OCI-LY3 (cell line): ENCODE measurements around the gene CDH5.

ENCODE experiments used
- H2AFZ ChIP-seq: fragments of 200-600, 300-600 bp; shearing (Covaris generic); 2 replicates; pipeline ENCODE4 v1.6.0; 2014; ENCODE audit warnings: antibody characterized with exemption, low read depth, low read length
- H3K27ac ChIP-seq: fragments of 200-600, 300-600 bp; sonication (generic); 2 replicates; pipeline ENCODE4 v1.5.1; 2014; ENCODE audit warnings: mild to moderate bottlenecking, low read length, moderate library complexity, mixed read lengths
- H3K27me3 ChIP-seq: fragments of 200-600, 300-600 bp; sonication (generic); 2 replicates; pipeline ENCODE4 v1.6.1; 2014; ENCODE audit warnings: low read depth, low read length, mixed read lengths
- H3K36me3 ChIP-seq: fragments of 200-600, 300-600 bp; sonication (generic); replicated peaks from 2 replicates; pipeline ENCODE3; 2014; ENCODE audit warnings: low read depth, low read length, mixed read lengths
- H3K4me1 ChIP-seq: fragments of 300-600, 200-600 bp; sonication (generic); 2 replicates; pipeline ENCODE4 v1.6.1; 2014; ENCODE audit warnings: low read length, mixed read lengths
- H3K4me2 ChIP-seq: fragments of 200-600, 300-600 bp; sonication (generic); 2 replicates; pipeline ENCODE4 v1.6.1; 2014; ENCODE audit warnings: low read length, mixed read lengths
- H3K4me3 ChIP-seq: fragments of 300-600, 200-600 bp; sonication (generic); 2 replicates; pipeline ENCODE4 v1.5.1; 2014; ENCODE audit warnings: antibody characterized with exemption, mild to moderate bottlenecking, low read length, moderate library complexity
- H3K79me2 ChIP-seq: fragments of 300-600, 200-600 bp; shearing (Covaris generic); 2 replicates; pipeline ENCODE4 v1.6.1; 2014; ENCODE audit warnings: mild to moderate bottlenecking, low read length, mixed read lengths
- H3K9ac ChIP-seq: fragments of 300-600, 200-600 bp; shearing (Covaris generic); 2 replicates; pipeline ENCODE4 v1.6.0; 2014; ENCODE audit warnings: mild to moderate bottlenecking, low read length, moderate library complexity
- H3K9me3 ChIP-seq: fragments of 200-600, 300-600 bp; shearing (Covaris generic); 2 replicates; pipeline ENCODE4 v1.6.1; 2014; ENCODE audit warnings: low read length, mixed read lengths; ENCODE audit not compliant: insufficient read depth
- H4K20me1 ChIP-seq: fragments of 200-600, 300-600 bp; sonication (generic); 2 replicates; pipeline ENCODE4 v1.6.1; 2016; ENCODE audit warnings: low read length, mixed read lengths; ENCODE audit not compliant: insufficient read depth
- CTCF ChIP-seq: fragments of 200-600, 300-600 bp; sonication (generic); IDR thresholded peaks from 2 replicates; pipeline ENCODE4 v1.5.1; 2014; ENCODE audit warnings: antibody characterized with exemption, low read length, low read depth
- EZH2phosphoT487 ChIP-seq: fragments of 200-600 bp; shearing (Covaris generic); IDR thresholded peaks from 2 replicates; pipeline ENCODE4 v1.6.1; 2018; ENCODE audit warnings: antibody characterized with exemption, mixed run types, low read depth

Gene CDH5

DNA sequence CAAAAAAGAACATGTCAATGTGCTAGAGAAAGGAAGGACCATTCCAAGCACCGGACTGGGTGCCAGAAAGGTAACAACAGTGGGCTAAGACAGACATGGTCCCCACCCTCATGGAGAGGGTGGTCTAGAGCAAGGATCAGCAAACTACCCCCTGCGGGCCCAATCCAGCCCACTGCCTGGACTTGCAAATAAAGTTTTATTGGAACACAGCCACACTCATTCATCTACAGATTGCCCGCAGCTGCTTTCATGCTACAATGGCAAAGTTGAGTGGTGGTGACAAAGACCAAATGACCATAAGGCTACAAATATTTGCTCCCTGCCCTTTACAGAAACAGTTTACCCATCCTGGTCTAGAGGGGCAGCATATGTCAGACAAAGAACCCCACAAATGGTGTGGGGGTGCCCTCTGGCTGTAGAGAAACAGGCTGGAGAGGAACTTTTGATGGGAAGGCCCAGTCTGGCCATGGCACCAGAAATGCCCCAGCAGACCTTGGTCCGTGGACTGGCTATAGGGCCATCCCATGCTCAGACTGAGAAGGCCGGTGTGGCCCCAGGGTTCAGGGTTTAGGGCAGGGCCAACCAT is 15.2 kb downstream of the CDH5 start:
- no peaks in the 10 kb centered on the region for H3K36me3 ChIP-seq
- no peak overlapping the region for H3K9ac ChIP-seq
- no peak overlapping the region for H3K4me2 ChIP-seq
- H3K27me3 ChIP-seq, result peaks cover 2% of the 10 kb centered on the region
- TF ChIP-seq CTCF, result no peak
- no peak for TF ChIP-seq EZH2phosphoT487
- H4K20me1 ChIP-seq, result no peaks in the 10 kb centered on the region
- no peak overlapping the region for H3K4me3 ChIP-seq
- no peaks in the 10 kb centered on the region for H3K4me1 ChIP-seq
- H3K79me2 ChIP-seq, result no peaks in the 10 kb centered on the region
- H3K27ac ChIP-seq, result no peak overlapping the region
- no peaks in the 10 kb centered on the region for H3K9me3 ChIP-seq
- H2AFZ ChIP-seq, result no peak overlapping the region

DNA sequence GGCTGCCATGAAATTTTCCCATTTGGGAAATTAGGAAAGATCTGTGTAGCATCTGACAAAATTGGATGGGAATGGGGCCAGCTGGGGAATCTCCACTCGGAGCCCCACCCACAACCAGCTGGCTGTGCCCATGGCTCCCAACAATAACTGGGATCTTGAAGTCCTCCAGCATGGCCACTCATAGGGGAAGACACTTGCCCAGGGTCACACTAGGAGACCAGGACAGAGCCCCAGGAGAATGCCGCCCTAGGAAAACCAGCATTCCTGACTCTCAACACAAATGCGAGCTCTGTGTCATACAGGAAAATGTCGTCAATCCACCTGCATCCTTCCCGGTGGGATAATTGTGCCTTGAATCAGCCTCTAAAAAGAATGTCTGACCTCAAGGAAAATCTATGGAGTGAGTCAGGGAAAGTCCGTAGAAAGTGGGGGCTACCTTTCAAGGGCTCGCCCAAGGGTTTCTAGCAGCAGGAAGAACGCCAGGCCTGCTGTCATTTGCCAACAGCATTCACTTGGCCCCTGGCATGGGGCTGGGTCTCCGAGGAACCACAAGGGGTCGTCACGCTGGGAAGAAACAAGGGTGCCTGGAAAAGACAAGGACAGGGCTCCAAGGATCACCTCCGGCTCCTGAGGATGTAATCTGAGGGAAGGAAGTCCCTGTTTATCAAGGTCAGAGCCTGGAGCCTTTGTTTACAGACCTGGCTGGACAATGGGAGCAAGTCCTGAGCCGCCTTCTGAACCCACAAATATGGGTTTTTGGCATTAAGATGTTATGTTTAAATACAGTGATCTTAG is 15.9 kb downstream of the CDH5 start:
- Histone ChIP-seq H3K9me3 (no peaks in the 10 kb centered on the region), H3K4me2 (no peak overlapping the region), H4K20me1 (no peaks in the 10 kb centered on the region), H3K9ac (no peak overlapping the region), H2AFZ (no peak overlapping the region), H3K4me3 (no peak overlapping the region), H3K4me1 (no peaks in the 10 kb centered on the region), H3K27ac (no peak overlapping the region), H3K79me2 (no peaks in the 10 kb centered on the region), H3K36me3 (no peaks in the 10 kb centered on the region), H3K27me3 (peaks cover 2% of the 10 kb centered on the region)
- no peak for TF ChIP-seq CTCF
- TF ChIP-seq EZH2phosphoT487, result no peak

GRCh38 chr16:66382966-66383299 is 16.4 kb downstream of the CDH5 start:
- TF ChIP-seq EZH2phosphoT487, result no peak
- TF ChIP-seq CTCF, result no peak
- H2AFZ ChIP-seq, result no peak overlapping the region
- H3K27me3 ChIP-seq, result peaks cover 2% of the 10 kb centered on the region
- H3K4me1 ChIP-seq, result no peaks in the 10 kb centered on the region
- H3K79me2 ChIP-seq, result no peaks in the 10 kb centered on the region
- H3K36me3 ChIP-seq, result no peaks in the 10 kb centered on the region
- no peak overlapping the region for H3K9ac ChIP-seq
- no peaks in the 10 kb centered on the region for H3K9me3 ChIP-seq
- no peak overlapping the region for H3K27ac ChIP-seq
- no peaks in the 10 kb centered on the region for H4K20me1 ChIP-seq
- no peak overlapping the region for H3K4me3 ChIP-seq
- no peak overlapping the region for H3K4me2 ChIP-seq

DNA sequence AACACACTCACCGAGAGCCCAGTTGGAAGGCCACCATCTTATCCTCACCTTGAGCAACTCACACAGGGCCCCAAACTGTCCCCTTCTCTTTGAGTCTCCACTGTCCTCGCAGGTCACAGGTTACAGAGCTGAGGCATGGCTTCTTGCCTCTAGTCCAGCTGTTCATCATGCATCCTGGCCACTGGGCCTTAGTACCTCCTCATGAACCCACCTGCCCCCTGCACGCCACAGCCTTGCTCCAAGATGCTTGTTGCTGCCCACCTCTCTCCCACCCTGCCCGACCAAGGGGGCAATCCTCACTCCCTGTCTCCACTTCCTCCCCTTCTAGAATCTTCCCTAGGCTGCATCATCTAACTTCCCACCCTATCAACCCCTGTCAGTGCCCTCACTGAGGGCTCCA is 17.1 kb downstream of the CDH5 start:
- no peak overlapping the region for H3K4me2 ChIP-seq
- H3K36me3 ChIP-seq, result no peaks in the 10 kb centered on the region
- no peaks in the 10 kb centered on the region for H3K79me2 ChIP-seq
- peaks cover 2% of the 10 kb centered on the region for H3K27me3 ChIP-seq
- no peak overlapping the region for H3K4me3 ChIP-seq
- no peak overlapping the region for H3K9ac ChIP-seq
- no peak for TF ChIP-seq EZH2phosphoT487
- no peak for TF ChIP-seq CTCF
- no peaks in the 10 kb centered on the region for H4K20me1 ChIP-seq
- H3K9me3 ChIP-seq, result no peaks in the 10 kb centered on the region
- H2AFZ ChIP-seq, result no peak overlapping the region
- no peak overlapping the region for H3K27ac ChIP-seq
- no peaks in the 10 kb centered on the region for H3K4me1 ChIP-seq
